Measurements from ENCODE around the gene ZNF746.

GRCh38 chr7:149460493-149461277 lies 36.9 kb downstream of the ZNF746 start, which contains the start of gene ZNF777:
- TF ChIP-seq CTCF (IDR thresholded peaks at IDR 0.05) (peak; percentile 3 to 56), POLR2AphosphoS5 (IDR thresholded peaks at IDR 0.05) (peak in 1 of 3 donors; percentile 54), POLR2A (IDR thresholded peaks at IDR 0.05) (no peak)
